BJ (cell line): ENCODE data around the gene CD300H. TPM values are rescaled to one million over a fixed set of nuclear protein-coding genes. Genes with fewer than 3 reads are reported as not detected.

ENCODE experiments used
- CTCF ChIA-PET: fragments of 350-600 bp; formaldehyde crosslinking; extraction: SDS; loops from one replicate; lab custom pipeline; 2021; ENCODE audit warnings: antibody characterized with exemption, inconsistent platforms; lab: Yijun Ruan, JAX
- POLR2A ChIA-PET: fragments of 300-600 bp; sonication (Branson Sonifier 250); formaldehyde crosslinking; extraction: SDS; loops from one replicate; lab custom pipeline; 2021; ENCODE audit warnings: antibody characterized with exemption; lab: Charles Lee
- DNase-seq: peaks from one replicate; pipeline ENCODE4 v3.0.0-alpha.2; 2011; ENCODE audit warnings: low read depth
- H3K27me3 ChIP-seq: 2 replicates; pipeline ENCODE4 v1.6.0; 2011; ENCODE audit warnings: low read length; ENCODE audit not compliant: control insufficient read depth, insufficient read depth
- H3K36me3 ChIP-seq: 2 replicates; pipeline ENCODE4 v1.5.1; 2011; ENCODE audit warnings: low read length; ENCODE audit not compliant: control insufficient read depth, insufficient read depth
- H3K4me3 ChIP-seq: 2 replicates; pipeline ENCODE4 v1.5.1; 2011; ENCODE audit warnings: low read depth, mild to moderate bottlenecking, control low read depth, low read length
- CTCF ChIP-seq: IDR thresholded peaks from 2 replicates; pipeline ENCODE4 v1.5.1; 2011; ENCODE audit warnings: low read depth, mild to moderate bottlenecking, control low read depth, inconsistent platforms, low read length, moderate library complexity; ENCODE audit not compliant: insufficient read depth
- polyA minus RNA-seq: library from RNA; depleted of rRNA, polyadenylated mRNA; stranded (reverse); fragments of >200 nt; gene quantifications from 2 replicates; pipeline ENCODE4 v1.2.3, GENCODE V29; 2011; rRNA and poly(A)+ RNA removed
- polyA plus RNA-seq: library from polyadenylated mRNA; depleted of rRNA; stranded (reverse); fragments of >200 nt; gene quantifications from 2 replicates; pipeline ENCODE4 v1.2.3, GENCODE V29; 2011; rRNA removed

CD300H gene
- polyA plus RNA-seq: not detected in 2 replicates
- polyA minus RNA-seq: not detected in 2 replicates

GRCh38 chr17:74567397-74567796 is at the start of gene CD300H:
CD300H (minus strand) TSS chr17:74567509.
- TF ChIP-seq CTCF: no peak
- Histone ChIP-seq H3K4me3 (no peak within 1 kb of the TSS), H3K27me3 (no peaks in the 10 kb centered on the region), H3K36me3 (no peaks in the 10 kb centered on the region)
- ChIA-PET POLR2A (no interaction called here), CTCF (no interaction called here)
- no peak for DNase-seq

- Histone ChIP-seq H3K4me3 (no peak overlapping the region), H3K36me3 (no peaks in the 10 kb centered on the region), H3K27me3 (no peaks in the 10 kb centered on the region)
- no peak for DNase-seq
- ChIA-PET CTCF (no interaction called here), POLR2A (no interaction called here)
- no peak for TF ChIP-seq CTCF
These were observed 49.4 kb upstream of the CD300H start for GRCh38 chr17:74616696-74617095.

GRCh38 chr17:74612046-74612445 is 44.7 kb upstream of the CD300H start:
- Histone ChIP-seq H3K36me3 (no peaks in the 10 kb centered on the region), H3K27me3 (no peaks in the 10 kb centered on the region), H3K4me3 (no peak overlapping the region)
- ChIA-PET POLR2A (no interaction called here), CTCF (no interaction called here)
- DNase-seq: no peak
- no peak for TF ChIP-seq CTCF

GRCh38 chr17:74610108-74610507 is 42.8 kb upstream of the CD300H start:
- H3K27me3 ChIP-seq: no peaks in the 10 kb centered on the region
- ChIA-PET CTCF (no interaction called here), POLR2A (no interaction called here)
- DNase-seq: no peak
- TF ChIP-seq CTCF: no peak
- no peaks in the 10 kb centered on the region for H3K36me3 ChIP-seq
- H3K4me3 ChIP-seq: no peak overlapping the region

GRCh38 chr17:74608511-74608910 is 41.2 kb upstream of the CD300H start:
- Histone ChIP-seq H3K4me3 (no peak overlapping the region), H3K36me3 (no peaks in the 10 kb centered on the region), H3K27me3 (no peaks in the 10 kb centered on the region)
- ChIA-PET CTCF (no interaction called here), POLR2A (no interaction called here)
- TF ChIP-seq CTCF: no peak
- DNase-seq: no peak
